NB4 (cell line): ENCODE results near the gene BCL2L13.
"Not testable (repeated sequence)": the region's sequence is repeated elsewhere in the genome, so short reads cannot be mapped to it uniquely, and the experiment has no call there.

Experiments
- MYC ChIP-seq: IDR thresholded peaks from 2 replicates; pipeline ENCODE4 v1.6.1; 2011; ENCODE audit warnings: low read depth, low read length
- POLR2A ChIP-seq: IDR thresholded peaks from 2 replicates; pipeline ENCODE4 v1.6.1; 2011; ENCODE audit warnings: mild to moderate bottlenecking; ENCODE audit not compliant: insufficient read length; ENCODE audit errors: extremely low read depth
- TF ChIP-seq, protein P1 (sequence below): IDR thresholded peaks from one replicate; pipeline ENCODE4 v1.5.1; 2012; ENCODE audit warnings: low read depth, low read length
- TF ChIP-seq, protein P2 (sequence below): IDR thresholded peaks from 2 replicates; pipeline ENCODE4 v1.6.1; 2011; ENCODE audit warnings: low read depth, low read length

DNA sequence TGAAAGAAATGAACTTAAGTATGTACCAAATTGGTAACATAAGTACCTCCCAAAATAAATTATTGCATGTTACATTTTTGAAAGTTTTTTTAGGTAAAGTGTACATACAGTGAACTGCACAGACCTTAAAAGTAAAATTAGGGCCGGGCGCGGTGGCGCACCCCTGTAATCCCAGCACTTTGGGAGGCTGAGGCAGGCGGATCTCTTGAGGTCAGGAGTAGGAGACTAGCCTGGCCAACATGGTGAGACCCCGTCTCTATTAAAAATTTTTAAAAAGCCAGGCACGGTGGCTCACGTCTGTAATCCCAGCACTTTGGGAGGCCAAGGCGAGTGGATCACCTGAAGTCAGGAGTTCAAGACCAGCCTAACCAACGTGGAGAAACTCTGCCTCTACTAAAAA, 1.7 kb upstream of the BCL2L13 start:
- TF ChIP-seq, protein P1, sequence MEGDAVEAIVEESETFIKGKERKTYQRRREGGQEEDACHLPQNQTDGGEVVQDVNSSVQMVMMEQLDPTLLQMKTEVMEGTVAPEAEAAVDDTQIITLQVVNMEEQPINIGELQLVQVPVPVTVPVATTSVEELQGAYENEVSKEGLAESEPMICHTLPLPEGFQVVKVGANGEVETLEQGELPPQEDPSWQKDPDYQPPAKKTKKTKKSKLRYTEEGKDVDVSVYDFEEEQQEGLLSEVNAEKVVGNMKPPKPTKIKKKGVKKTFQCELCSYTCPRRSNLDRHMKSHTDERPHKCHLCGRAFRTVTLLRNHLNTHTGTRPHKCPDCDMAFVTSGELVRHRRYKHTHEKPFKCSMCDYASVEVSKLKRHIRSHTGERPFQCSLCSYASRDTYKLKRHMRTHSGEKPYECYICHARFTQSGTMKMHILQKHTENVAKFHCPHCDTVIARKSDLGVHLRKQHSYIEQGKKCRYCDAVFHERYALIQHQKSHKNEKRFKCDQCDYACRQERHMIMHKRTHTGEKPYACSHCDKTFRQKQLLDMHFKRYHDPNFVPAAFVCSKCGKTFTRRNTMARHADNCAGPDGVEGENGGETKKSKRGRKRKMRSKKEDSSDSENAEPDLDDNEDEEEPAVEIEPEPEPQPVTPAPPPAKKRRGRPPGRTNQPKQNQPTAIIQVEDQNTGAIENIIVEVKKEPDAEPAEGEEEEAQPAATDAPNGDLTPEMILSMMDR: not testable (repeated sequence)
- not testable (repeated sequence) for TF ChIP-seq POLR2A, MYC
- TF ChIP-seq, protein P2, sequence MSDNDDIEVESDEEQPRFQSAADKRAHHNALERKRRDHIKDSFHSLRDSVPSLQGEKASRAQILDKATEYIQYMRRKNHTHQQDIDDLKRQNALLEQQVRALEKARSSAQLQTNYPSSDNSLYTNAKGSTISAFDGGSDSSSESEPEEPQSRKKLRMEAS: not testable (repeated sequence)
